Activated CD4-positive, alpha-beta T cell treated with anti-CD3 and anti-CD28 coated beads for 48 hours (primary cell): ENCODE results near the gene KRT72.
"Not testable (repeated sequence)": the region's sequence is repeated elsewhere in the genome, so short reads cannot be mapped to it uniquely, and the experiment has no call there.

Source experiments
- DNase-seq: peaks from one replicate; pipeline ENCODE4 v3.0.0-alpha.2; 2020

KRT72 gene

DNA sequence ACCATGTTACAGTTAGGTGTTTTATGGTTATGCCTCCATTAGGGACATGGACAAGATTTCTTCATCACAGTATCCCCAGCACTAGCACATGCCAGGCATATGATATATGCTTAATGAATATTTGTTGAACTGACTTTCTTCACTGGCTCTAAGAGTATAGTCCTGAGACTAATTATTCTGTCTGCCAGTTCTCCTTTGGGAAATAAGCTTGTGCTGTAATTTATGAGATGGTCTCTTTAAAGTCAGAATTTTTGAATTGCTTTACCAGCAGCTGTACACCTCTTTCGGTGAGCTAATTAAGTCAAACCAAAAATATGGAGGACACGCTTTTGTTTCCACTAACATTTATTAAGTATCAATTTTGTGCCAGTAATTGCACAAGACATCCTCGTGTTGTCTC lies 4.8 kb upstream of the KRT72 start:
- no peak for DNase-seq

DNA sequence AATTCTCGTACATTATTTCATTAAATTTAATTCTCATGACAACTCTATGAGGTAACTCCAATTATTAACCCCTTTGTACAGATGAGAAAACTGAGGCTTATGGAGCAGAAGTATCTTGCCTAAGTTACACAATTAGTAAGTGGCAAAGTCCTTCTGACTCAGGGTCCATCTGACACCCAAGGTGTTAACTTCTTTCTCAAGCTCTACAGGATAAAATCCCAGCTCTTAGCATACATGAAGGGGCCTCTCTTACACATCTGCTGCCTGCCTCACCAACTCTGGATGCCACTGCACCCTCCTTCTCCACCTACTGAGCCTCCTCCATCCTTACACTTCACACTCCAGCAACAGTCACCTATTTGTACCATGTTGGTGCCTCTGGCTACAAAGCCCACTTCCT lies 4.3 kb upstream of the KRT72 start:
- no peak for DNase-seq

DNA sequence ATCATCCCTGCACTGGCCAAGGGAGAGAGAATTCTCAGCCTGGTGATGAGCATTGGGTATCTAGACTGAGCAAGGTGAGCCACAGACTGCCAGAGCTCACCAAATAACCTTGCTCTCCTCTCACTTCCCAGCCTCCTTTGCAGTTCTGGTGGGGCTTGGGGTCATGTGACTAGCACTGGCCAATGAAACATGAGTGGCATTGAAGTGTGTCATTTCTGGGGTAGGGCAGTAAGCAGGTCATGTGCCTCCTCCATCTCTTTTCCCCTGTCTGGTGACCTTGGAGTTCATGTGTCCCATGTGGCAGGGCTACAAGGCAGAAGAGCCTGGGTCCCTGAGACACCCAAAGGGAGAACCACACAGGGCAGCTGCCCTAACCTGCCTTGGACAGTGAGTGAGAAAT lies 3.6 kb upstream of the KRT72 start:
- DNase-seq = peak; percentile 35

DNA sequence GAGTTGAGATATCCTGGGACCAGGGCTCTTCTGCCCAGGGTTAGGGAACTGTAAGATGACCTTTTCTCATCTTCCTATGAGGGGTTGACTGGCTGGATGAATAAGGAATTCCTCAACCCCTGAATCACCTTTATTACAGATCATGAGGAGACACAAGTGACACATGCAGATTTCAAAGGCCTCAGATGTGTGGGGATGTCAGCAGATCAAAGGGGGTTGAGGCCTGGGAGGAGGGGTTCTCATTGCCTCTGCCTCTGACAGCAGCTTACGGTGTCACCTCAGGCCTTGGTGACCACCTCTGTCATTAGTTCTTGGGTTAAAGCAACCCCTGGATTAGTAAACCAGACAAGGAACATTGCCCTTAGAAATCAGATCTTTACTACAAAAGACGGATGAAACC lies 2.1 kb upstream of the KRT72 start:
- DNase-seq = no peak

DNA sequence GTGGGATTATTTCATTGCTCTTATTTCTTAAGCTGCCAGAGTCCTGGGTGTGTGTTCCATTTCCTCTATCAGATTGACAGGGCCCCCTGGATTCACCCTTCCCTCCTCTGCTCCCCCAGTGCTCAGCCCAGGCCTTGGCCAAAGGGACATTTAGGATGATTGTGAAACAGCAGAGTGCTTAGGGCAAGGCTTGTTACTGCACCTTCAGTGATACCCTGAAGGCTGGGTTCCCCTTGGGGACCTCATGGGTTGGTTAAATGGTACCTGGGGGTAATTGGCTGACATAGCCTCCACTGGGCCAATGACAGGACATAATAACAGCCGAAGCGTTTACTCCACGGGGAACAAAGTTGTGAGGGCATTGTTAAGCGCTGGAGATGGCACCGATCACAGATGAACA lies 1.3 kb upstream of the KRT72 start:
- no peak for DNase-seq

DNA sequence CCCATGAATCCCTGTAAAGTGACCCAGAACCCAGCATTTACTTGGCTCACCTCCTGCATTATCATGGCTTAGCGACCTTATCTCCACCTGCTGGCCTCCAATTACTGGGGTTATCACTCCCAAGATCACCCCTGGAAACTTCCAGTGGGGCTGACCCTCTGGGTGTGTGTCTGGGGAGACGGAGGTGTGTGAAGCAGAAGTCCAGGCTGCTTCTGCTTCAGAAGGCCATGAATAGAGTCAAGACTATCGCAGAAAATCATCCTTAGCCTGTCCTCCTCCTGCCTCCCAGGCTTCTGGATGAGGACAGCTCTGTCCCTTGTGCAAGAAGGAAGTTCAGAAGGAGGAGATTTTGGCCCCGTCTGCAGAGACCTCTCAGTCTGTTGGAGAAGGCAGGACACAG lies 408 bp upstream of the KRT72 start:
- no peak for DNase-seq

DNA sequence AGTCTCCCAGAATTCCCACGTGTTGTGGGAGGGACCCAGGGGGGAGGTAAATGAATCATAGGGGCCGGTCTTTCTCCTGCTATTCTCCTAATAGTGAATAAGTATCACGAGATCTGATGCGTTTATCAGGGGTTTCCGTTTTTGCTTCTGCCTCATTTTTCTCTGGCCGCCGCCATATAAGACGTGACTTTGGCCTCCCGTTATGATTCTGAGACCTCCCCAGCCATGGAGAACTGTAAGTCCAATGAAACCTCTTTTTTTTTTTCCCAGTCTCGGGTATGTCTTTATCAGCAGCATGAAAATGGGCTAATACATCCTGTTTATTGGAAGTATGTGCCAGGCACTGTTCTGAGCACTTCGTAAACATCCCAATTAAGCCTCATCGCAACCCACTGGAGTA lies 788 bp downstream of the KRT72 start:
- DNase-seq = no peak

DNA sequence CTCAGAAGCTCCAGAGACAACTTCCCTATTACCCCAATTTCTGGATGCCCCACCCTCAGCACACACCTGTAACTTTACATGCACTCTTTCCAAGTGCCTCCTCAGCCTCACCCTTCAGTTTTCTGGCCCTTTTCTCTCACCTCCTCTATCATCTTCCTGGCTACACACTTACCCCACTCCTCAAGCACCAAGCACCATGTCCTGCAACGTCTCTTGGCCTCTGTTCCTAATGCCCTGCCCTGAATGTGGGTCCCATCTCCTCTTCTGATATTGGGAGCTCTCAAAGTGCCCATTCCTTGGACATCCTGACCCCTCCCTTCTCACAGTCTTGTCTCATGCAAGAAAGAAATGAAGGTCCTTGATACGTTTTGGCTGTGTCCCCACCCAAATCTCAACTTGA lies 1.2 kb downstream of the KRT72 start:
- no peak for DNase-seq

DNA sequence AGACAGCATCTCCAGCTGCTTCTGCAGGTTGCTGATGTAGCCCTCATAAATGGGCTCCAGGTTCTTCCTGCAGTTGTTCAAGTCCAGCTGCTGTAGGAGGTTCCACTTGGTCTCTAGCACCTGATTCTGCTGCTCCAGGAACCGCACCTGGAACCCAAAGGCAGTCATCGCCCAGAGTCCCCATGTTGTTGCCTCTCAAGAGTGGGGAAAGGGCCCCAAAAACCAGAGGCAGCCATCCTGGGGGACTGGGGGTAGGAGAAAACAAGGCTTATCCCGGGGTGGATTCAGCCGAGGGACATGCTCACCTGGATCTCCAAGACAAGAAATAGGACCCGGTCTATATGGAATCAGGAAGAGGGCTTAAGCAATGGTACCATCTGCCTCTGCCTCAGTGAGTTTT lies 2.3 kb downstream of the KRT72 start:
- DNase-seq = no peak

DNA sequence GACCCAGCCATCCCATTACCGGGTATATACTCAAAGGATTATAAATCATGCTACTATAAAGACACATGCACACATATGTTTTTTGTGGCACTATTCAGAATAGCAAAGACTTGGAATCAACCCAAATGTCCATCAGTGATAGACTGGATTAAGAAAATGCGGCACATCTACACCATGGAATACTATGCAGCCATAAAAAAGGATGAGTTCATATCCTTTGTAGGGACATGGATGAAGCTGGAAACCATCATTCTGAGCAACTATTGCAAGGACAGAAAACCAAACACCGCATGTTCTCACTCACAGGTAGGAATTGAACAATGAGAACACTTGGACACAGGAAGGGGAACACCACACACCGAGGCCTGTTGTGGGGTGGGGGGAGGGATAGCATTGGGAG lies 7.0 kb downstream of the KRT72 start:
- not testable (repeated sequence) for DNase-seq

DNA sequence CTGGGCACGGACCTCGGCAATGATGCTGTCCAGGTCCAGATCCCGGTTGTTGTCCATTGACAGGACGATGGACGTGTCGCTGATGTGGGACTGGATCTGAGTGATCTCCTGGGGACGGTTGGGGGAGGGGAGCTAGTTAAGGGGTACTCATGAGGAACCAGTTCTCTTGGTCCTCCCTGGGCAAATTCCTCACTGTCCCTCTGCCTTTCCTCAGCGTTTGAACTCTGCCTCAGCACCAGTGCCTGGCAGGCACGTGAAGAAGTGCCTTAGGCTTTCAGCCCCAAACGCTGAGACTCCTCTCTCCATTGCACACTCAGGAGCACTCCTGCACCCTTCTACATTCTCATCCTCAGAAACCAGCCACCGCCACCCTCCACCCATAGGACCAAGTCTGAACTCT lies 9.7 kb downstream of the KRT72 start:
- DNase-seq = no peak

DNA sequence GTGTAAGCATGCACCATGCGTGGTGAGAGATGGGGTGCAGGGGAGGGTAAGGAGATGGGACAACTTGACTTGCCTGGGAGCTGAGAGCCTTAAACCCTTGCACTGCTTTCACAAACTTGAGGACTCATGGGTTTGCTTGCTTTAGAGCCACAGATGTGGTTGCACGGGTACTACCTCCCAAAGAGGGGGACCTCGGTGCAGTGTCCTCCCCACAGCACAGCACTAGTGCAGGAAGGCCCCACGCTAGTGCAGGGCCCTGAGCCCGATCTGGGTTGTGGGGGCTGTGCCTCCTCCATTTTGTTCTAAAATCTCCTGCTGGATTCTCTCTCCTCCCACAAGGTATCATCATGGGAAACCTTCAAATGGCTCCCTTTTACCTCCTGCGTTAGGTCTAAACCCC lies 11.2 kb downstream of the KRT72 start:
- no peak for DNase-seq

DNA sequence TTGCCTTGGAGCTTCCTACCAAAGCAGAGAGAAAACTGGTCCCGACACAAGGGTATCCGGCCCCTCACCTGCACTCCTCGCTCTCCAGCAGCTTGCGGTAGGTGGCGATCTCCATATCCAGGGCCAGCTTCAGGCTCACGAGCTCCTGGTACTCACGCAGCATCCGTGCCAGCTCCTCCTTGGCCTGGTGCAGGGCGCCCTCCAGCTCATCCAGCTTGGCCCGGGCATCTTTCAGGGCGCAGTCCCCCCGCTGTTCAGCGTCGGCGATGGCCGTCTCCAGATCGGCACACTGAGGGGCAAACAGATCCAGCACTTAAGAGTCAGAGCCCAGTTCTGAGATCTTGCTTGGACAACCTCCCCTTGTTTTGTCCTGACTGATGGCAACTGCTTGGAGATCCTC lies 13.7 kb downstream of the KRT72 start:
- no peak for DNase-seq

DNA sequence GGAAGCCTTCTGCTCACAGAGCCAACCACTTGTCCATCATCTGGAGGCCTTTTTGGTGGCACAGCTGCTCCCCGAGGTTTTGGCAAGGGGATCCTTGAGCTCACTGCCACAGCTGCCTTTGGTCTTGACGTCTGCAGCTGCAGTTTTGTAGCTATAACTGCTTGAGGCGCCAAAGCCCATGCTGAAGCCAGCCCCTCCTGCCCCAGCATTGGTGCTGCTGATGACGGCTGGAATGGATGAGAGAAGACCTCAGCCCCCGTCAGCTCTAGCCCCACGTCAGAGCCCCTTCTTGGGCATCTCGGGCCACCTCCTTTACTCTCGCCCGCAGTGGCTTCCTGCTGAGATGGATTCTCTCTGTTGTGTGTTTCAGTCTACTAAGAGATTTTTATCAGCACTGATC lies 15.3 kb downstream of the KRT72 start:
- DNase-seq = peak; percentile 39

DNA sequence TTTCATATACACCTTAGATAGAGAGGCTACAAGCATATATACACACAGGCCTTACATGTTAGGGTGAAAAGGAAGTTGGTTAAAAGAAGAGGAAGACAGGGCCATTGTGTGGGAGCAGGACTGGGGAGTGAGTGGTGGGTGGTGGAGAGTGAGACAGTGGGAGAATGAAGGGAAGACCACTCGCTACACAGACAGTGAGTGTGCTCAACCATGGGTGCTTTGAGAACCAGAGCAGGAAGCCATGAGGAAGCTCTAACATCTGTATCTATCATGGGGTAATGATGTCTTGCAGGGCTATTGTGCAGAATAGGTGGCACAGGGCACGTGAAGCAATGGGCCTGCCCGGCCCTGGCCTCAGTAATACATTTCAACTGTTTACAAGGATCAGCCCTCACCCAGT lies 16.2 kb downstream of the KRT72 start:
- no peak for DNase-seq

DNA sequence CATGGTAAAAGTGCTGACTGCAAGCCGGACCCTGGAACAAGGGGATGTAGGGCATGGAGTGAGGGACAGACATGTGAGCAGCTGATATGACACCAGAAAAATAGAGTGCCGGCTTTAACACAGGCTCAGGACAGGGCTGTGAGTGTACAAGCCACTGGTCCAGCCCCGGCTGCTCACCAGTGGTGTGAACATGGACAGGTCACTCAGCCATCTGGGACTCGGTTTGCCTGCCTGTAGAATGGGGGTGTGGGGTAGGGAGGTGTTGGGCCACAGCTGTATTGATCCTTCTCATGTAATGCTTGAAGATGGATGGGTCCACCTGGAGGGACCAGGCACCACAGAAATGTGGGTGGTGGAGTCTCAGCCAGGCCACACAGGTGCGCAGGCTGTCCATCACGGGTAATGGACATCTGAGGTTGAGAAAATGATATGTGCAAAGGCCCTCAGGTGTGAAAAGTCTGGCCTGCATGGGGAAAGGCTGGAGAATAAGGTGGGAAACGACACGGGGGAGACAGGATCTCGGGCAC lies 17.0 kb downstream of the KRT72 start:
- DNase-seq = no peak

DNA sequence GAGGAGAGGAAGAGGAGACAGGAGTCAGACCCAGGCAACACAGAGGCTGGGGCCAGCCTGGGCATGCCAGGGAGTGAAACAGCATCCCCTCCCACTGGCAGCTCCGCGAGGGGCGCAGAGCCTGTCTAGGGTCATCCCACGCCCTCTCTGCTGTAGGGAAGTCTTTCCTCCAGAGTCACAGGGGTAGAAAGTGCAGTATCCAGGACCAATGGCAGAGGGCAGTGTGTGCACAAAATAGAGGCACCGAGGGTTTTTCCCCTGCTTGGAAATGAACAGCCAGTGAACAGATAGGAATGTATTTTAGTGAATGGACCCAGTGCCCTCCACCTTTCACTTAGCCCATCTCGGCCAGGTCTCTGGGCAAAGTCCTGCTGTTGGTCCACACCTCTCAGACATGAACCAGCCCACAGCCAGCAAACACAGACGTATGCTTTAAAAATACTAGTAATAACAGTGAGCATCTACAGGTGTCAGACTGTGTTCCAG lies 18.2 kb downstream of the KRT72 start:
- DNase-seq = peak; percentile 70

DNA sequence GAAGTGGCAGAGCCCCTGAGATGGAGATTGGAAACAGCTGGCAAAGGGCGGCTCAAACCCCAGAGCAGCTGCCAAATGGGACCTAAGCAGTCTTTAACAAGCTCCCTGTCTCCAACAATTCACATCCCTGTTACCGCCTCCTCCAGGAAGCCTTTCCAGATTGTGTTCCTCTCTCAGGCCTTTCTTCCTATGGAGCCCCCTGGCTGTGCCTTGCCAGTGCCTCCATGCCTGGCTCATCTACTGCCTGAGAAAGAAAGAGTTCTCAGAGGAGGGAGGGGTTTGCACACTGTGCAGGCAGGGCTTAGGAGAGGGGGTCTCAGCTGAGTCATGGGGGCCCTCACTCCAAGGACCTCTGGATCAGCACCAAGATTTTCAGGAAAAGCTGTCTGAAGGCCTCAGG lies 18.8 kb downstream of the KRT72 start:
- DNase-seq = no peak

DNA sequence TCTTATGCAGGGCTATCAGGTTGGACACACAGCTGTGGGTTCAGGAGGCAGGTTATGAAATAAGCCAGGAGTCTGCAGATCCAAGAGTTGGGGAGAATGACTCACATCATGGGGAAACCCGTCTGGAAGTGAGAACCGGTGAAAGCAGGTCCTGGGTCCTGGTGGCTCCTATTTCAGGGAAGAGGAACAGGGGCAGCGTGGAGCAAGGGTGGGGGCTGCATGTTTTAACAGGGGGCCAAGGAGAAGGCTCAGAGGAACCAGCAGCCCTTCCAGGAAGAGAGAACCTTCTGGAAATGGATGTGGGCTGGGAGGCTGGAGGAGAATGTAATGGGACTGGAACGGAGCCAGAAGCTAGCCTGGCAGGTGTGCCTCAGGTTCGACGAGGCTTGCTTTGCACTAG lies 19.8 kb downstream of the KRT72 start:
- DNase-seq = no peak

DNA sequence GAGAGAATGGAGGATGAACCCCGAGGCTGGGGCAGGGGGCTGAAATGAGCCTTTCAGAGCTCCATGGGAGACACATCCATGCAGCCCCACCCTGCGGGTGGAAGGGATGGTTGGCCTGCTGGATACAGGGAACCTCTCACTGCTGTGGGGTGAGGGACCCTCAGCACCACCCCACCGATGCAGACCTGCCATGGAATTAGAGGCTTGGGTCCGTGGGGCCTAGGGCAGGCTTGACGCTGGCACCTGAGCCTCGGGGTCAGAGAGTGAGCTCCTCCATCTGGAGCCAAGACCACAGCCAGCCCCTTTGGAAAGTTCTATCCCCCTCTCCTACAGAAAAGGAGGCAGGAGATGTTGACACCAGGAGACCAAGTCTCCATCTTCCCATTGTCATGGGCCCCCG lies 20.2 kb downstream of the KRT72 start:
- DNase-seq = no peak

DNA sequence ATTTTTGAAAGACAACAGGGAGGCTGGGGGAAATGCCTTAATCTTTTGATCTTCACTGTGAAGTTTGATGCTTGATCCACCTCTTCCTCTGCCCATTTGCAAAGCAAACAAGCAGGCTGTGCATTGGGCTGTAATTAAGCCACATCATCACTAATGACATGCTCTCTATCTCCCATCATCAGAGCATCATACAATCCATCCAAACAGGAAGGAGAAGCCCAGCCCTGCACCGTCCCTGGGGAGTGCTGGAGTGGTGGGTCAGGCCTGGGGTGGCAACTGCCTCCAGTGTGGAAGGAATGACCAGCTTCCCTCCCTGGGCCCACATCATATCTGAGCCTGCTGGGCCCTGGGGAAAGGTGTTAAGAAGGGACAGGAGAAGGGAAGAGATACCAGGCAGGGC lies 20.8 kb downstream of the KRT72 start:
- no peak for DNase-seq

DNA sequence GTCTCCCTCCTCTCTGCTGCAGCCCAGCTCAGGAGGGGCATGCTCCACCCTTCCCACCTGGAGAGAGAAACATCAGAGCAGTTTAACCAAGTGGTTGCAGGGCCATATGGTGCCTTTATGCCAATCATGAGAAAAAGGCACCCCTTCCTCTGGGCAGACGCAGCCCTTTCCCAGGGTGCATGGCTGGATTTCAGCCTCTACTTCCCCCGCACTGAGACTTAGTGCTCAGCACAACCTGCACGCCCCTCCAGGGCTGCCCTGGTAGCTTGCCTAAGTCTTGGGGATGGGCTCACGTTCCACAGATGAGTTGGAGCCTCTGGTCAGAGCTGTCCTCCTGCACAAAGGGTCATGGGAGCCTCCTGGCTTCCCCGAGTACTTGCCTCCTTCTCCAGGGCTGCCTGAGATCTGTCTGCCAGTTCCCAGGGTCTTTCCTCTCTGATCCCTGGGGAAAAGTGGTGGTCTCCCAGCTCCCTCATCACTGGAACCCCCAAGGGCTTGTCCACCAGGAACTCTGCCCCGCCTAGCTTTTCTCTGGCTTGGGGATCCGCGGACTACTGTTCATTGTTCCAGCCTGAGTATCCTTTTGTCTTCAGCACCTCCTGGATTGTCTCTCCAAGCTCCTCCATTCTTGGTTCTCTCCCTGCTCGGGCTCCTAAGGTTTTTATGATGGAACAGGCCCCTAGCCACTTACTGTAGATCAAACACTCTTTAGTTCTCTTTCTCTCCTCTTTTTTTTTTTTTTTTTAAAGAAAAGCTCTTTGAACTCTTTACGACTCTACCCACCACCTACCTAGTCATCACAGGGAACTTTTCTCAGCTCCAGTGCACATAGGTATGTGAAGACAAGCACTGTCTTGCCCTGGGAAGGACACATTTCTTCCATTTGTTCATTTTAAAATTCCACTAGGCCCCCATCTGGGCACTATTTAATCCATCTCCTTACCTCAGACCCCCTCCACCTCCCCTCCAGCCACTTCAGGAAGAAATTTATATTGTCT lies 21.5 kb downstream of the KRT72 start:
- DNase-seq = no peak

DNA sequence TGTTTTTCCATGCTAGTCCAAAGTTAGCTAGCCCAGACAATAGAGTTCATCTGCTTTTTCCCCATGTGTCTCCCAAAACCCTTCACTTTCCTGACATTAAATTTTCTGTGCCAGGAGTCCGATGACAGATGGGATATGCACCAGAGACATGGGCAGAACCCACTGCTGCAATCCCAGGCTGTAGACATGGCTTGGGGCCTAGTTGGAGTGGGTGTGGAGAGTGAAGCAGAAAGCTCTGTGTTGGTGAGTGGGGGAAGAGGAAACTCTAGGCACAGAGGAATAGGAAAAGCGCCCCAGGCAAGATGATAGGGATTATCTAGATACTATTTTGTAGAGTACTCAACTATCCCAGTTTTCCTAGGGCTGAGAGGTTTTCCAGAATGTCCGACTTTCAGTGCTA lies 22.8 kb downstream of the KRT72 start:
- no peak for DNase-seq

DNA sequence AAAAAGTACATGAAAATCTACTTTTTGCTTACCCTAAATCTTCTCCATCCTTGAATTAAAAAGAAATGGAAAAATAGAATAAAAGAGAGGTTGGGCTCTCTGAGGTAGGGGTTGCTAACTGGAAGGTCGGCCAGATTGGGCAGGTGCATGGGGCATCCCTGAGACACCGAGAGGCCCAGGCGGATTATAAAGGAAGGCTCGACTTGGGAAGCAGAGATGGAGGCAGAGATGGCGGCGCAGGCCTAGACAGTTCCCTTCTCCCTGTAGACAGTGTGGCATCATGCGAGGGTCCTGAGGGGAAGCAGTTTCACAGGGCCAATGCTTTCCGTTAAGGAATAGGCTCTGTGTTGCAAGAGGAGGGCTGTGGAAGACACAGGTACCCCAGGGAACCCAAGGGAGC lies 23.9 kb downstream of the KRT72 start:
- no peak for DNase-seq

DNA sequence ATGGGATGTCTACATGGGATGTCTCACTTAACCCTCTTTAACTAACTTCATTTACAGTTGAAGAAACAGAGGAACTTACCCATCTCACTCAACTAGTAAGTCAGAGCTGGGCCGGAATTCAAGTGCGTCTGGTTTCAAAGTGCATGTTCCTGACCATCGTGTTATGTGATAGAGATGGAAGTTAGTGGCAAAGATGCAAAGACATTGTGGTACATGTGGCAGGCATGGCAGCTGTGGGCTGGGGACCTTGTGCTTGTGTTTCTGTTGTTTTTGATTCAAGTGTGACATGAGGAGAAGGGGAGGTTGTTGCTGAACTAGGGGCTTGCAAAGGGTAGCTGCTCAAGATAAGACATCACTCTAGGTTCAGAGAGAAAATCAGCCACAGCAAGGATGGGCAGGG lies 25.3 kb downstream of the KRT72 start:
- no peak for DNase-seq
